IMR-90 (cell line): Measurements from ENCODE around the gene FFAR3. TPM values are rescaled to one million over a fixed set of nuclear protein-coding genes. Genes with fewer than 3 reads are reported as not detected.

Experiments
- ATAC-seq: fragments of 200-7000 bp; cut with Tn5 transposase; 2 replicates; pipeline ENCODE4 v1.9.1; 2020; ENCODE audit warnings: low read depth, mild to moderate bottlenecking, moderate library complexity
- BruUV-seq: library from RNA; stranded (reverse); fragments of 400-500 nt; replicated peaks from 2 replicates; lab custom pipeline; 2021; lab: Mats Ljungman, UMichigan
- CTCF ChIA-PET: fragments of 300-600 bp; formaldehyde crosslinking; extraction: SDS; loops from one replicate; lab custom pipeline; 2021; ENCODE audit warnings: antibody characterized with exemption; lab: Yijun Ruan, JAX
- POLR2A ChIA-PET: fragments of 300-600 bp; sonication (Branson Sonifier 250); formaldehyde crosslinking; loops from one replicate; lab custom pipeline; 2022; ENCODE audit warnings: antibody characterized with exemption; ENCODE audit not compliant: unreplicated experiment; lab: Charles Lee
- DNase-seq: peaks from one replicate; pipeline ENCODE4 v3.0.0; 2013
- H2AFZ ChIP-seq: replicated peaks from 2 replicates; pipeline ENCODE3; 2013; ENCODE audit warnings: low read length, mild to moderate bottlenecking; ENCODE audit not compliant: poor library complexity
- H2AK5ac ChIP-seq: 2 replicates; pipeline ENCODE4 v1.6.1; 2013; ENCODE audit warnings: low read depth, low read length, inconsistent platforms
- H2AK9ac ChIP-seq: replicated peaks from 2 replicates; pipeline ENCODE3; 2013; ENCODE audit warnings: mild to moderate bottlenecking, low read depth, low read length, moderate library complexity; ENCODE audit not compliant: poor library complexity
- H2BK120ac ChIP-seq: 2 replicates; pipeline ENCODE4 v1.6.1; 2013; ENCODE audit warnings: low read depth, low read length, inconsistent platforms
- H2BK15ac ChIP-seq: 3 replicates; pipeline ENCODE4 v1.6.1; 2013; ENCODE audit warnings: low read depth, low read length, inconsistent platforms
- H2BK20ac ChIP-seq: 2 replicates; pipeline ENCODE4 v1.6.1; 2013; ENCODE audit warnings: low read depth, mild to moderate bottlenecking, inconsistent platforms, low read length, moderate library complexity
- H2BK5ac ChIP-seq: 2 replicates; pipeline ENCODE4 v1.6.1; 2013; ENCODE audit warnings: mild to moderate bottlenecking, low read depth, low read length, inconsistent platforms; ENCODE audit not compliant: poor library complexity, severe bottlenecking
- H3K14ac ChIP-seq: replicated peaks from 2 replicates; pipeline ENCODE4 v1.6.1; 2013; ENCODE audit warnings: low read depth, low read length, inconsistent platforms
- H3K18ac ChIP-seq: 2 replicates; pipeline ENCODE4 v1.6.1; 2013; ENCODE audit warnings: low read depth, low read length, control low read depth
- H3K23ac ChIP-seq: 2 replicates; pipeline ENCODE4 v1.6.1; 2013; ENCODE audit warnings: low read depth, low read length, inconsistent platforms
- H3K27ac ChIP-seq: 2 replicates; pipeline ENCODE4 v1.5.1; 2013; ENCODE audit warnings: mild to moderate bottlenecking, control low read depth, low read length; ENCODE audit not compliant: insufficient read depth
- H3K27me3 ChIP-seq: 2 replicates; pipeline ENCODE4 v1.6.1; 2013; ENCODE audit warnings: low read length; ENCODE audit not compliant: control insufficient read depth, insufficient read depth
- H3K36me3 ChIP-seq: 2 replicates; pipeline ENCODE4 v1.6.1; 2013; ENCODE audit warnings: low read length, mixed read lengths; ENCODE audit not compliant: control insufficient read depth, insufficient read depth
- H3K4ac ChIP-seq: 2 replicates; pipeline ENCODE4 v1.6.1; 2013; ENCODE audit warnings: low read depth, low read length, inconsistent platforms
- H3K4me1 ChIP-seq: 2 replicates; pipeline ENCODE4 v1.6.1; 2013; ENCODE audit warnings: low read length, mixed read lengths; ENCODE audit not compliant: control insufficient read depth, insufficient read depth
- H3K4me2 ChIP-seq: 2 replicates; pipeline ENCODE4 v1.6.1; 2013; ENCODE audit warnings: low read depth, mild to moderate bottlenecking, control low read depth, low read length, moderate library complexity
- H3K4me3 ChIP-seq: 2 replicates; pipeline ENCODE4 v1.5.1; 2013; ENCODE audit warnings: low read depth, mild to moderate bottlenecking, control low read depth, low read length, moderate library complexity; ENCODE audit not compliant: insufficient read depth
- H3K56ac ChIP-seq: 2 replicates; pipeline ENCODE4 v1.6.1; 2013; ENCODE audit warnings: low read length, inconsistent platforms; ENCODE audit not compliant: insufficient read depth; ENCODE audit errors: extremely low read depth
- H3K79me1 ChIP-seq, 2 experiments: 2 replicates each; pipeline ENCODE4 v1.6.1; 2013; ENCODE audit warnings: low read length in 2 of 2, inconsistent platforms in 1 of 2, low read depth in 1 of 2
- H3K9ac ChIP-seq: 2 replicates; pipeline ENCODE4 v1.6.1; 2013; ENCODE audit warnings: low read depth, low read length, control low read depth
- H3K9me1 ChIP-seq: 2 replicates; pipeline ENCODE4 v1.6.1; 2013; ENCODE audit warnings: low read length, inconsistent platforms; ENCODE audit not compliant: insufficient read depth
- H3K9me3 ChIP-seq: 2 replicates; pipeline ENCODE4 v1.6.1; 2013; ENCODE audit warnings: low read length; ENCODE audit not compliant: control insufficient read depth, insufficient read depth
- H4K20me1 ChIP-seq: 2 replicates; pipeline ENCODE4 v1.6.1; 2013; ENCODE audit warnings: low read length, inconsistent platforms; ENCODE audit not compliant: insufficient read depth
- H4K5ac ChIP-seq: 2 replicates; pipeline ENCODE4 v1.6.1; 2013; ENCODE audit warnings: mild to moderate bottlenecking, low read depth, low read length, control low read depth
- H4K8ac ChIP-seq, 2 experiments: 2 replicates each; pipeline ENCODE4 v1.6.1; 2013; ENCODE audit warnings: low read depth in 2 of 2, low read length in 2 of 2, control low read depth in 1 of 2, inconsistent platforms in 1 of 2
- H4K91ac ChIP-seq: 2 replicates; pipeline ENCODE4 v1.6.1; 2013; ENCODE audit warnings: low read depth, low read length, inconsistent platforms; ENCODE audit not compliant: insufficient read depth
- BHLHE40 ChIP-seq: fragments of 150-350 bp; IDR thresholded peaks from 2 replicates; pipeline ENCODE4 v1.6.1; 2016; ENCODE audit warnings: mild to moderate bottlenecking, low read depth, low read length
- CEBPB ChIP-seq: IDR thresholded peaks from 2 replicates; pipeline ENCODE4 v1.6.1; 2012; ENCODE audit warnings: low read depth, low read length, improper control_type of control experiment
- CHD1 ChIP-seq: IDR thresholded peaks from 2 replicates; pipeline ENCODE4 v1.6.1; 2012; ENCODE audit warnings: low read depth, low read length, improper control_type of control experiment
- MAFK ChIP-seq: IDR thresholded peaks from 2 replicates; pipeline ENCODE4 v1.6.1; 2012; ENCODE audit warnings: low read depth, low read length, improper control_type of control experiment
- MAZ ChIP-seq: IDR thresholded peaks from 2 replicates; pipeline ENCODE4 v1.6.1; 2012; ENCODE audit warnings: low read depth, mild to moderate bottlenecking, low read length, improper control_type of control experiment, moderate library complexity, borderline replicate concordance
- NFE2L2 ChIP-seq: fragments of 150-350 bp; IDR thresholded peaks from 2 replicates; pipeline ENCODE4 v1.6.1; 2016; ENCODE audit warnings: low read depth, mild to moderate bottlenecking, low read length
- POLR2A ChIP-seq: IDR thresholded peaks from 2 replicates; pipeline ENCODE4 v1.6.1; 2012; ENCODE audit warnings: mild to moderate bottlenecking, low read depth, low read length
- RAD21 ChIP-seq: IDR thresholded peaks from 2 replicates; pipeline ENCODE4 v1.6.1; 2012; ENCODE audit warnings: low read length, improper control_type of control experiment
- RFX5 ChIP-seq: IDR thresholded peaks from 2 replicates; pipeline ENCODE4 v1.8.0; 2012; ENCODE audit warnings: low read depth, mild to moderate bottlenecking, low read length, moderate library complexity
- WGBS, 2 experiments: methylation state at CpG; one replicate each; pipeline versions ENCODE4 v1.1.5 to v1.1.7; 2013; ENCODE audit warnings: missing lambda C conversion rate in 2 of 2; ENCODE audit not compliant: insufficient read length in 1 of 2; ENCODE audit errors: extremely low coverage in 2 of 2; 5-methylcytosine and 5-hydroxymethylcytosine counted together
- dilution Hi-C: fragments of 300-500 bp; cut with HindIII; formaldehyde crosslinking; loops from one replicate; pipeline ENCODE4 v1.14.3; 2018; ENCODE audit warnings: low sequenced_read_pairs; ENCODE audit not compliant: unreplicated experiment
- in situ Hi-C: fragments of 300-500 bp; cut with MboI; formaldehyde crosslinking; loops from 3 replicates; pipeline ENCODE4 v1.14.3; 2019; ENCODE audit warnings: low sequenced_read_pairs, inconsistent platforms, mixed read lengths
- intact Hi-C: fragments of 100-400 bp; cut with micrococcal nuclease; formaldehyde crosslinking; loops from 2 replicates; pipeline ENCODE4 v1.10.0; 2022
- polyA plus RNA-seq, 3 experiments: library from polyadenylated mRNA; depleted of rRNA; stranded (reverse); fragments of >200 nt; gene quantifications; 2 replicates each; pipeline ENCODE4 v1.2.3, GENCODE V29; 2012; ENCODE audit warnings: low replicate concordance in 1 of 3
- total RNA-seq: library from RNA; depleted of rRNA; stranded (reverse); fragments of >200 nt; gene quantifications from 2 replicates; pipeline ENCODE4 v1.2.3, GENCODE V29; 2012
- TF ChIP-seq, protein P1 (sequence below): fragments of 150-350 bp; IDR thresholded peaks from 2 replicates; pipeline ENCODE4 v1.6.1; 2016; ENCODE audit warnings: low read depth, mild to moderate bottlenecking, low read length, moderate library complexity, borderline replicate concordance
- TF ChIP-seq, protein P2 (sequence below): conservative IDR thresholded peaks from 2 replicates; pipeline ENCODE4 v1.5.1; 2012; ENCODE audit warnings: mild to moderate bottlenecking, low read depth, low read length, improper control_type of control experiment

Gene FFAR3
- total and polyA plus RNA-seq, 2 of the 4 experiments (the other 2 are of a cell fraction): not detected

GRCh38 chr19:35315883-35316282 is 42.4 kb upstream of the FFAR3 start:
- Histone ChIP-seq H4K91ac (no peak overlapping the region), H3K4me1 (peaks cover 5% of the 10 kb centered on the region)
- no peak for TF ChIP-seq NFE2L2
- no peak for TF ChIP-seq RAD21
- no peak for TF ChIP-seq RFX5
- no peak for TF ChIP-seq CHD1
- TF ChIP-seq BHLHE40: no peak
- no peak for TF ChIP-seq MAFK
- TF ChIP-seq, protein P1, sequence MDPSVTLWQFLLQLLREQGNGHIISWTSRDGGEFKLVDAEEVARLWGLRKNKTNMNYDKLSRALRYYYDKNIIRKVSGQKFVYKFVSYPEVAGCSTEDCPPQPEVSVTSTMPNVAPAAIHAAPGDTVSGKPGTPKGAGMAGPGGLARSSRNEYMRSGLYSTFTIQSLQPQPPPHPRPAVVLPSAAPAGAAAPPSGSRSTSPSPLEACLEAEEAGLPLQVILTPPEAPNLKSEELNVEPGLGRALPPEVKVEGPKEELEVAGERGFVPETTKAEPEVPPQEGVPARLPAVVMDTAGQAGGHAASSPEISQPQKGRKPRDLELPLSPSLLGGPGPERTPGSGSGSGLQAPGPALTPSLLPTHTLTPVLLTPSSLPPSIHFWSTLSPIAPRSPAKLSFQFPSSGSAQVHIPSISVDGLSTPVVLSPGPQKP: no peak
- TF ChIP-seq, protein P2, sequence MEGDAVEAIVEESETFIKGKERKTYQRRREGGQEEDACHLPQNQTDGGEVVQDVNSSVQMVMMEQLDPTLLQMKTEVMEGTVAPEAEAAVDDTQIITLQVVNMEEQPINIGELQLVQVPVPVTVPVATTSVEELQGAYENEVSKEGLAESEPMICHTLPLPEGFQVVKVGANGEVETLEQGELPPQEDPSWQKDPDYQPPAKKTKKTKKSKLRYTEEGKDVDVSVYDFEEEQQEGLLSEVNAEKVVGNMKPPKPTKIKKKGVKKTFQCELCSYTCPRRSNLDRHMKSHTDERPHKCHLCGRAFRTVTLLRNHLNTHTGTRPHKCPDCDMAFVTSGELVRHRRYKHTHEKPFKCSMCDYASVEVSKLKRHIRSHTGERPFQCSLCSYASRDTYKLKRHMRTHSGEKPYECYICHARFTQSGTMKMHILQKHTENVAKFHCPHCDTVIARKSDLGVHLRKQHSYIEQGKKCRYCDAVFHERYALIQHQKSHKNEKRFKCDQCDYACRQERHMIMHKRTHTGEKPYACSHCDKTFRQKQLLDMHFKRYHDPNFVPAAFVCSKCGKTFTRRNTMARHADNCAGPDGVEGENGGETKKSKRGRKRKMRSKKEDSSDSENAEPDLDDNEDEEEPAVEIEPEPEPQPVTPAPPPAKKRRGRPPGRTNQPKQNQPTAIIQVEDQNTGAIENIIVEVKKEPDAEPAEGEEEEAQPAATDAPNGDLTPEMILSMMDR: no peak
- TF ChIP-seq MAZ: no peak
- TF ChIP-seq CEBPB: no peak
- TF ChIP-seq POLR2A: no peak

More at GRCh38 chr19:35315883-35316282, 42.4 kb upstream of the FFAR3 start:
- H4K8ac ChIP-seq: no peak overlapping the region
- no peak overlapping the region for H3K14ac ChIP-seq
- no peak overlapping the region for H3K9ac ChIP-seq
- H3K36me3 ChIP-seq: no peaks in the 10 kb centered on the region
- no peak overlapping the region for H2BK20ac ChIP-seq
- H3K9me1 ChIP-seq: 0 out of 2 replicates have a peak, but pooled peaks cover 5% of the 10 kb centered on the region
- no peak overlapping the region for H3K18ac ChIP-seq
- H3K56ac ChIP-seq: no peak overlapping the region
- no peaks in the 10 kb centered on the region for H3K9me3 ChIP-seq
- no peaks in the 10 kb centered on the region for H3K79me1 ChIP-seq
- no peak overlapping the region for H3K4me2 ChIP-seq
- H3K23ac ChIP-seq: no peak overlapping the region
- intact Hi-C loops: no loop called here
- in situ Hi-C loops: no loop called here
- H3K27me3 ChIP-seq: no peaks in the 10 kb centered on the region; the same call in 1 of the 2 replicates
- ChIA-PET CTCF (interaction anchor here (0.6 kb wide), 1 partner anchor 17 kb away, joined by 3 read pairs; no protein-coding TSS in a partner anchor), POLR2A (no interaction called here)
- dilution Hi-C loops: no loop called here
- DNase-seq (no peak), ATAC-seq (no peak)
- 23% methylated on average over 6 of the region's 9 CpGs; no CpG with 5 or more reads in 1 of the 2 experiments for WGBS, 2 experiments
- H3K4me3 ChIP-seq: no peak overlapping the region
- no peak overlapping the region for H3K4ac ChIP-seq
- H2AFZ ChIP-seq: peak overlapping the region; percentile 32
- BruUV-seq: no TSS peak
- no peak overlapping the region for H2BK15ac ChIP-seq
- H2AK5ac ChIP-seq: no peak overlapping the region
- H2BK120ac ChIP-seq: no peak overlapping the region
- H4K20me1 ChIP-seq: no peaks in the 10 kb centered on the region
- no peak overlapping the region for H4K5ac ChIP-seq
- no peak overlapping the region for H2BK5ac ChIP-seq
- H2AK9ac ChIP-seq: no peak overlapping the region
- no peak overlapping the region for H3K27ac ChIP-seq
